Keratinocyte (primary cell): ENCODE data around the gene TICRR. TPM values are rescaled to one million over a fixed set of nuclear protein-coding genes. Genes with fewer than 3 reads are reported as not detected.

Experiments
- DNase-seq: peaks from one replicate; pipeline ENCODE4 v3.0.0-alpha.2; 2011; ENCODE audit warnings: low read depth, missing footprints, low spot score
- FAIRE-seq: peaks from 2 replicates; lab custom pipeline; 2011; peaks lifted over from hg19 to GRCh38; lab: Jason Lieb, UNC
- H2AFZ ChIP-seq: 2 replicates; pipeline ENCODE4 v1.6.0; 2012; ENCODE audit warnings: low read length, control low read depth, inconsistent platforms; ENCODE audit not compliant: control insufficient read depth
- H3K27ac ChIP-seq: 2 replicates; pipeline ENCODE4 v1.5.1; 2011; ENCODE audit warnings: low read length; ENCODE audit not compliant: control insufficient read depth, insufficient read depth
- H3K27me3 ChIP-seq: 3 replicates; pipeline ENCODE4 v1.6.0; 2011; ENCODE audit warnings: low read length; ENCODE audit not compliant: control insufficient read depth, insufficient read depth; ENCODE audit errors: extremely low read depth
- H3K36me3 ChIP-seq, 2 experiments: 2 replicates in 1 of 2; 3 replicates in 1 of 2; pipeline ENCODE4 v1.5.1; 2011; ENCODE audit warnings: low read length in 2 of 2, mild to moderate bottlenecking in 1 of 2; ENCODE audit not compliant: control insufficient read depth in 2 of 2, insufficient read depth in 2 of 2; ENCODE audit errors: extremely low read depth in 1 of 2
- H3K4me1 ChIP-seq: 3 replicates; pipeline ENCODE4 v1.5.1; 2011; ENCODE audit warnings: low read length; ENCODE audit not compliant: control insufficient read depth, insufficient read depth; ENCODE audit errors: extremely low read depth
- H3K4me2 ChIP-seq: 3 replicates; pipeline ENCODE4 v1.6.0; 2011; ENCODE audit warnings: low read depth, low read length; ENCODE audit not compliant: control insufficient read depth, insufficient read depth; ENCODE audit errors: extremely low read depth
- H3K4me3 ChIP-seq, 3 experiments: fragments of 200-600 bp in 1 of 3; sonication (generic) in 1 of 3; 2 replicates in 2 of 3; 3 replicates in 1 of 3; pipeline ENCODE4 v1.5.1; 2011 to 2016; ENCODE audit warnings: low read length in 3 of 3, mild to moderate bottlenecking in 3 of 3, control low read depth in 2 of 3, inconsistent platforms in 1 of 3, low read depth in 1 of 3, mixed read lengths in 1 of 3, mixed run types in 1 of 3, moderate library complexity in 1 of 3; ENCODE audit not compliant: control insufficient read depth in 2 of 3, insufficient read depth in 2 of 3; ENCODE audit errors: extremely low read depth in 1 of 3
- H3K79me2 ChIP-seq: 2 replicates; pipeline ENCODE4 v1.6.0; 2012; ENCODE audit warnings: low read length; ENCODE audit not compliant: control insufficient read depth, insufficient read depth
- H3K9ac ChIP-seq: 3 replicates; pipeline ENCODE4 v1.6.0; 2011; ENCODE audit warnings: low read length; ENCODE audit not compliant: control insufficient read depth, insufficient read depth; ENCODE audit errors: extremely low read depth
- H3K9me1 ChIP-seq: 3 replicates; pipeline ENCODE4 v1.6.0; 2011; ENCODE audit warnings: low read length; ENCODE audit not compliant: control insufficient read depth, insufficient read depth; ENCODE audit errors: extremely low read depth
- H3K9me3 ChIP-seq: 2 replicates; pipeline ENCODE4 v1.5.1; 2012; ENCODE audit warnings: low read depth, low read length; ENCODE audit not compliant: control insufficient read depth
- H4K20me1 ChIP-seq: 3 replicates; pipeline ENCODE4 v1.6.0; 2011; ENCODE audit warnings: low read length; ENCODE audit not compliant: control insufficient read depth, insufficient read depth; ENCODE audit errors: extremely low read depth
- CTCF ChIP-seq, 3 experiments: IDR thresholded peaks in 1 of 3; conservative IDR thresholded peaks in 1 of 3; optimal IDR thresholded peaks in 1 of 3; 2 replicates in 2 of 3; 3 replicates in 1 of 3; pipeline versions ENCODE3 to v1.5.1; 2011; ENCODE audit warnings: low read length in 3 of 3, mild to moderate bottlenecking in 3 of 3, moderate library complexity in 2 of 3, control low read depth in 1 of 3, inconsistent platforms in 1 of 3; ENCODE audit not compliant: insufficient read depth in 2 of 3; ENCODE audit errors: extremely low read depth in 1 of 3
- EZH2 ChIP-seq: IDR thresholded peaks from one replicate; pipeline ENCODE4 v1.6.1; 2012; ENCODE audit warnings: inconsistent platforms, mild to moderate bottlenecking, low read length, moderate library complexity
- dilution Hi-C: fragments of 300-500 bp; cut with MboI; formaldehyde crosslinking; loops from one replicate; pipeline ENCODE4 v1.7.0; 2020; ENCODE audit warnings: low sequenced_read_pairs; ENCODE audit not compliant: extremely low pct_ligation_motif_present
- polyA plus RNA-seq, 5 experiments: library from polyadenylated mRNA; depleted of rRNA in 3 of 5; stranded (reverse) in 3 of 5; stranded (forward) in 1 of 5; unstranded in 1 of 5; fragments of >200 nt; gene quantifications; 1 replicate in 1 of 5; 2 replicates in 3 of 5; 3 replicates in 1 of 5; pipeline versions ENCODE4 v1.2.1 to v1.2.3, GENCODE V29; 2011 to 2012; ENCODE audit warnings: missing spikeins in 2 of 5, low read depth in 1 of 5, low replicate concordance in 1 of 5

Gene TICRR
- polyA plus RNA-seq, 1 donor (not counting 4 experiments of a cell fraction or from before 2014, with no cell fraction given), result 2.9 TPM

GRCh38 chr15:89667706-89667960, 92.4 kb downstream of the TICRR start:
- H3K36me3 ChIP-seq, result no peaks in the 10 kb centered on the region
- no peaks in the 10 kb centered on the region for H3K79me2 ChIP-seq
- H3K9ac ChIP-seq, result no peak overlapping the region
- H3K4me1 ChIP-seq, result peaks cover 7% of the 10 kb centered on the region
- H4K20me1 ChIP-seq, result no peaks in the 10 kb centered on the region
- no peak overlapping the region for H3K27ac ChIP-seq
- no peak overlapping the region for H2AFZ ChIP-seq
- no peak overlapping the region for H3K4me3 ChIP-seq
- FAIRE-seq, result no peak
- H3K9me3 ChIP-seq, result no peaks in the 10 kb centered on the region
- dilution Hi-C loops, result no loop called here
- no peaks in the 10 kb centered on the region for H3K27me3 ChIP-seq
- DNase-seq, result no peak
- H3K9me1 ChIP-seq, result no peaks in the 10 kb centered on the region
- no peak overlapping the region for H3K4me2 ChIP-seq
- TF ChIP-seq EZH2 (no peak), CTCF (optimal IDR thresholded peaks at IDR 0.05 in 1 of 3, IDR thresholded peaks at IDR 0.05 in 1 of 3, conservative IDR thresholded peaks at IDR 0.05 in 1 of 3; ENCODE audit: extremely low read depth in 1 of 3, insufficient read depth in 2 of 3, low read length in 3 of 3) (no peak)

GRCh38 chr15:89668171-89668570, 92.9 kb downstream of the TICRR start:
- no peak overlapping the region for H2AFZ ChIP-seq
- DNase-seq (no peak), FAIRE-seq (no peak)
- no peaks in the 10 kb centered on the region for H3K9me3 ChIP-seq
- H3K4me3 ChIP-seq, result no peak overlapping the region
- TF ChIP-seq EZH2 (no peak), CTCF (optimal IDR thresholded peaks at IDR 0.05 in 1 of 3, IDR thresholded peaks at IDR 0.05 in 1 of 3, conservative IDR thresholded peaks at IDR 0.05 in 1 of 3; ENCODE audit: extremely low read depth in 1 of 3, insufficient read depth in 2 of 3, low read length in 3 of 3) (no peak)
- H3K36me3 ChIP-seq, result no peaks in the 10 kb centered on the region
- H3K9ac ChIP-seq, result no peak overlapping the region
- no peak overlapping the region for H3K4me2 ChIP-seq
- H3K27me3 ChIP-seq, result no peaks in the 10 kb centered on the region
- dilution Hi-C loops, result no loop called here
- H3K4me1 ChIP-seq, result peaks cover 2% of the 10 kb centered on the region
- H4K20me1 ChIP-seq, result no peaks in the 10 kb centered on the region
- no peak overlapping the region for H3K27ac ChIP-seq
- no peaks in the 10 kb centered on the region for H3K9me1 ChIP-seq
- H3K79me2 ChIP-seq, result no peaks in the 10 kb centered on the region
